Measurements from ENCODE around the gene SLCO6A1. TPM values are rescaled to one million over a fixed set of nuclear protein-coding genes. Genes with fewer than 3 reads are reported as not detected.

The SLCO6A1 gene
- total and polyA plus RNA-seq, 12 donors = not detected

DNA sequence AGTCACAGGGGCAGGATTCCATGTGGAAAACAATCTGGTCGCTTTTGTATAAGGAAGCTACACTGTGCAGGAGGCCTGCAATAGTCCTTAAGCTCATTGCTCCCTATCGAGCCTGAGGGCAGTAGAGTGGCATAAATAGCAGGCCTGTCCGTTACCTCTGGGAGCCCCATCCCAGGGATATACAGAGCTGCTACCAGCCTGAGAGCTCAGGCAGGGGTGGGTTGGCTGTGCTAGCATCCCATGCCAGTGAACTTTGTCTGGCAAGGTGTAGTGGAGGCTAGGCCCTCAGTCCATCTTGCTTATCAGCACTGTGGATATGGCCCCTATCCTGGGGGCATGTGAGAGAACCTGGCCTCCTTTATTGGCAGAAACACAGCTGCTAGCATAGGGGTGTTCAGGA, 47.7 kb downstream of the SLCO6A1 start:
- no peak overlapping the region for H3K27ac ChIP-seq
- H3K4me3 ChIP-seq = no peak overlapping the region
- no peaks in the 10 kb centered on the region for H3K27me3 ChIP-seq
- ATAC-seq = no peak
- WGBS, 2 donors = 79 to 80% methylated on average over 3 of the region's 3 CpGs
- intact Hi-C loops (cut with DNase I) = no loop called here
- no peaks in the 10 kb centered on the region for H3K4me1 ChIP-seq
- no peak for TF ChIP-seq CTCF (IDR thresholded peaks at IDR 0.05)
- no peaks in the 10 kb centered on the region for H3K36me3 ChIP-seq
- no peak for DNase-seq
- peaks cover 0 to 22% (median 0%) of the 10 kb centered on the region in 11 donors for H3K9me3 ChIP-seq

DNA sequence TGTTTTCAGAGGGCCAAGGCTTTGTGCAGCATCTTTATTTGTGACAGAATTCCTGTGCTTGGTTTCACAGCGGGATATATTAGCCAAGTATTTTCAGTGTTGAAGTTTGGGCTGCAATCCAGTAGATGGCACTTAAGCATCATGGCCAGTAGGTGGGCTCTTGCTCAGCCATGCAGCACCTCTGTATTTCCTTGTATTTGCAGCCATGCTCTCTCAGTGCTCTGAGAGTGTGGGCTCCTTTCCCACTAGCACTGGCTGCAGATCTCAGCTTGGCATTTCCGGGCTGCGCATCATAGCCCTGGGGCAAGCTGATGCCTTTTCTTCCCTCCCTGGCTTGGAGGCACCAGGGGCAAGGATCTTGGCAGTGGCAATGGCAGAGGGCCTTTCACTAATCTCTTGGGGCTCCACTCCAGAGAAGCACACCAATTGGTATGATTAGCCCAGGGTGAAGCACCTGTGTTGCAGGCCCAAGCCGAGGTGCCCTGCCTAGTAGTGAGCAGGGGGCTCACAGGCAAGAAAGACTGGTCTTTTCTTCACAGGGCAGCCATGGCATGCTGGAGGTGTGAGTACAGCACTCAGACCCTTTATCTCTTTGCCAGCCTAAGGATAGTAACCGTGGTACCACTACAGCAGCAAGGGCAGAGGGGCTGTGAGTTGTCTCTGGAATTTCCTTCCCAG, 48.3 kb downstream of the SLCO6A1 start:
- no peaks in the 10 kb centered on the region for H3K36me3 ChIP-seq
- no peaks in the 10 kb centered on the region for H3K27me3 ChIP-seq
- DNase-seq = no peak
- no peak overlapping the region for H3K4me3 ChIP-seq
- intact Hi-C loops (cut with DNase I) = no loop called here
- no peak for ATAC-seq
- H3K4me1 ChIP-seq = no peaks in the 10 kb centered on the region
- WGBS, 2 donors = 81 to 83% methylated on average over 5 of the region's 5 CpGs
- peaks cover 0 to 22% (median 0%) of the 10 kb centered on the region in 11 donors for H3K9me3 ChIP-seq
- H3K27ac ChIP-seq = no peak overlapping the region
- TF ChIP-seq CTCF (IDR thresholded peaks at IDR 0.05) = no peak

DNA sequence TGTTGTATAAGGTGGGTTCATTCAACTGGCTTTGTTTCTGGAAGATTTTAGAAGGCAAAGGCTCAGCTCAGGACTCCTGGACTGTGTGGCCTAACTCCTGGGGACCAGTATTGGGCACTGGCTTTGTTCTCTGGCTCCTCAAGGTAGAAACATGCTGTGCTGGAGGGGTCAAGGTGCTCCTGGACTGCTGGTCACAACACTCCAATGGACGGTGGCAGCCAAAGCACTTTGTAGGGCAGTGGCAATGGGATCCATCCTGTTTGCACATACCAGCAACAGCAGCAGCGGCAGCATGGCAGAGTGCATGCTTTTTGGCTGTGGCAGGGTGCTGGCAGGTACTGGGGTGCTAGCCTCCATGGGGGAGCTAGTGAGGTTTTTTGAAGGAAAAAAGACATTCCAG, 65.3 kb downstream of the SLCO6A1 start:
- no peak for TF ChIP-seq CTCF (IDR thresholded peaks at IDR 0.05)
- no peak for ATAC-seq
- intact Hi-C loops (cut with DNase I) = no loop called here

DNA sequence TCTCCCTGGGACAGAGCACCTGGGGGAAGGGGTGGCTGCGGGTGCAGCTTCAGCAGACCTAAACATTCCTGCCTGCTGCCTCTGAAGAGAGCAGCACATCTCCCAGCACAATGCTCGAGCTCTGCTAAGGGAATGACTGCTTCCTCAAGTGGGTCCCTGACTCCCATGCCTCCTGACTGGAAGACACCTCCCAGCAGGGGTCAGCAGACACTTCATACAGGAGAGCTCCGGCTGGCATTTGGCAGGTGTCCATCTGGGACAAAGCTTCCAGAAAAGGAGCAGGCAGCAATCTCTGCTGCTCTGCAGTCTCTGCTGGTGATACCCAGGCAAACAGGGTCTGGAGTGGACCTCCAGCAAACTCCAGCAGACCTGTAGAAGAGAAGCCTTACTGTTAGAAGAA, 77.2 kb downstream of the SLCO6A1 start:
- Histone ChIP-seq H3K4me1 (no peaks in the 10 kb centered on the region), H3K27ac (no peak overlapping the region), H3K36me3 (no peaks in the 10 kb centered on the region), H3K9me3 (peaks cover 0 to 32% (median 0%) of the 10 kb centered on the region in 11 donors), H3K27me3 (no peaks in the 10 kb centered on the region), H3K4me3 (no peak overlapping the region)
- TF ChIP-seq CTCF (IDR thresholded peaks at IDR 0.05) = peak in 1 of 9 donors; percentile 11
- intact Hi-C loops (cut with DNase I) = no loop called here
- 50 to 61% methylated on average over 3 of the region's 3 CpGs for WGBS, 2 donors
- ATAC-seq (no peak), DNase-seq (peak in 1 of 2 donors; percentile 10)

More for the DNA sequence above, 65.3 kb downstream of the SLCO6A1 start:
- H3K36me3 ChIP-seq = no peaks in the 10 kb centered on the region
- peaks cover 0 to 39% (median 2%) of the 10 kb centered on the region in 11 donors for H3K9me3 ChIP-seq
- 45 to 46% methylated on average over 2 of the region's 2 CpGs for whole genome bisulfite sequencing, 2 donors
- H3K27ac ChIP-seq = no peak overlapping the region
- DNase-seq = no peak
- no peaks in the 10 kb centered on the region for H3K27me3 ChIP-seq
- H3K4me1 ChIP-seq = no peaks in the 10 kb centered on the region
- H3K4me3 ChIP-seq = no peak overlapping the region

Data from heart right ventricle (tissue), 16 donors.